GM06990 (cell line): ENCODE data around the gene PTPMT1.

Experiments
- DNase-seq: peaks from one replicate; pipeline ENCODE4 v3.0.0-alpha.2; 2011; ENCODE audit not compliant: insufficient read length; ENCODE audit errors: extremely low read depth
- H3K27me3 ChIP-seq: replicated peaks from 2 replicates; pipeline ENCODE4 v1.6.0; 2011; ENCODE audit warnings: low read length; ENCODE audit not compliant: control insufficient read depth, insufficient read depth
- H3K36me3 ChIP-seq: 2 replicates; pipeline ENCODE4 v1.5.1; 2011; ENCODE audit warnings: low read length; ENCODE audit not compliant: control insufficient read depth, insufficient read depth
- H3K4me3 ChIP-seq: replicated peaks from 2 replicates; pipeline ENCODE4 v1.5.1; 2011; ENCODE audit warnings: low read depth, mild to moderate bottlenecking, control low read depth, low read length
- CTCF ChIP-seq: IDR thresholded peaks from 2 replicates; pipeline ENCODE4 v1.5.1; 2011; ENCODE audit warnings: low read length, control low read depth, mild to moderate bottlenecking, inconsistent platforms; ENCODE audit not compliant: insufficient read depth, poor library complexity, severe bottlenecking

The PTPMT1 gene

GRCh38 chr11:47571895-47572294, 6.5 kb downstream of the PTPMT1 start:
- TF ChIP-seq CTCF = no peak
- DNase-seq = no peak
- Histone ChIP-seq H3K27me3 (no peaks in the 10 kb centered on the region), H3K36me3 (peaks cover 19% of the 10 kb centered on the region), H3K4me3 (no peak overlapping the region)

DNA sequence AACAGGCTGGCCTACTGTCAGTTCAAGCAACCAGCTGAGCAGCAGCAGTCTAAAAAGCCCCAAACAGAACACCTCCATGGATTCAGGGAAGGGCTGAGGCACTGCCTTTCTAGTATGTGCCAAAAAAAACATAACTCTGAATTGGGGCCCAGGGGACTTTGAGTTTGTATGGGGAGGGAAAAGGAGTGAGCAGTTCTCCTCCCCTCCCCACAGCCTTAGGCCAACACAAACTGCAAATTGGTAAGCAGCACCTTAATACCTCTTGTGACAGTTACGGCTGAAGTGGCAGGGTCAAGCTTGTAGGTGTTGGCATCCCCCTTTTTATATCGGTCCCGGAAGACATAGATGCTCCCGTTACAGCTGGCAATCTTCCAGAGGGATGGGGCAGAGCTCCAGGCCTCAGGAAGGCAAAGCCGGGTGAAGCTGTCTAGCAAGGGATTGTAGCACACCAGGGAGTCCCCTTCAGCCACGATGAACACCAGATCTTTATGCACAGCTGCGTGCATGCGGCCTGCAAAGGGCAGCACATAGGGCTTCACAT, 7.4 kb downstream of the PTPMT1 start:
- Histone ChIP-seq H3K4me3 (no peak overlapping the region), H3K27me3 (no peaks in the 10 kb centered on the region), H3K36me3 (peaks cover 19% of the 10 kb centered on the region)
- TF ChIP-seq CTCF = no peak
- no peak for DNase-seq

DNA sequence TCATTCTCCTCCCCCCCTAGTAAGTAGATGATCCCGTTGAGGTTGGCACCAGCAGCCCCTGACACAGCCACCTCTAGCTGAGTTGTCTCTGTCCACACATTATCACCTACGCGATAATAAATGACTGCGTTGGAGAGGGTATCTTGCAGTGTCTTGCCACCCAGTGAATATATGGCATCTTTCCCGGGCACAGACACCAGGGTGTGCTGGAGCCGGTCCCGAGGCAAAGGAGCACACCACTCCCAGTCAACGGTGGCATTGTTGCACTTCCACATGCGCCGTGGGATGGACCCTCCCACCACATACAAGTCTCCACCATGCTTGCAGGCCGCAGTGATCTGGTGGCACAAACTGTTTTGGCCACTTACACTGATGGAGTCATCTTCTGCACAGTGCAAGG, 7.9 kb downstream of the PTPMT1 start:
- TF ChIP-seq CTCF = no peak
- Histone ChIP-seq H3K36me3 (peaks cover 19% of the 10 kb centered on the region), H3K27me3 (no peaks in the 10 kb centered on the region), H3K4me3 (no peak overlapping the region)
- no peak for DNase-seq

- peak overlapping the region; percentile 75 for H3K4me3 ChIP-seq
- no peaks in the 10 kb centered on the region for H3K27me3 ChIP-seq
- H3K36me3 ChIP-seq = peaks cover 24% of the 10 kb centered on the region
- DNase-seq = no peak
- no peak for TF ChIP-seq CTCF
These were observed 12.2 kb downstream of the PTPMT1 start for GRCh38 chr11:47577460-47578041.

DNA sequence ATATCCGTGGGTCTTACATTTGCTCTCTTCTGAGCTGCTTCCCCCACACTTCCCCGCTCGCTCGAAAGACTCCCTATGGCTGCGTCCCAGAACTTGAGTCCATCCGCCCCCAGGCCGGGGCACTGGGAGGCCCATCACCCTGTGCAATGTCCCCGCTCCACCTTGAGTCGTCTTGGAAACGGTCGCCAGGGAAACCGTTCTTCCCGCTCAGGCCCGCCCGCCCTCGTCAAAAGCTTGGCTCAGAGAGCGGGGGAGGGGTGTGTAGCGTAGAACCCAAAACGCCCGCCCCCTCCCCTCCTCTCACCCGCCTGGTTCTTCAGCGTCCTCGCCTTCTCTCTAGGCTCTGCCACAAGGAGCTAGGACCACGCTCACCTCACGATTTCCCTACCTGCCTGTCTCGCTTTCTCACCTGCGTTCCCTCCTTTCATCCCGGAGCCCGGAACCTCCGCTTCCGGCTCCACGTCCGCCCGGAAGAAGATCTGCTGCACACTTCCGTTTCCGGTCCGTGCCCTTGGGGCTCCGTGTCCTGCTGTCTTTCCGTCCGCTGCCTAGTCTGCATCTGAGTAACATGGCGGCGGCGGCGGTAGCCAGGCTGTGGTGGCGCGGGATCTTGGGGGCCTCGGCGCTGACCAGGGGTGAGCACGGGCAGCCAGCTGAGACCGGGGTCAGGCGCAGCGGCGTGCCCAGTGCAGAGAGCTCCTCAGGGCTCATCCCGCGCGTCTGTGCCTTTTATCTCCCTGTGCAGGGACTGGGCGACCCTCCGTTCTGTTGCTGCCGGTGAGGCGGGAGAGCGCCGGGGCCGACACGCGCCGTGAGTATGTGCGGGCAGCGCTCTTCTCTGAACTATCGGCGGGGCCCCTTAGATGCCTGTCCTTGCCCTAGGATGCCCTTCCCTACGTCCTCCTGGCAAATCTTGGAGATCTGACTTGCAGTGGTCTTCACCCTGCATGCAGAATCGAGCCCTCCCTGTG, 13.4 kb downstream of the PTPMT1 start, which contains the start of the genes KBTBD4 and NDUFS3:
Gene KBTBD4, minus strand, starts transcription at position 447 of the 971 bp plus-strand sequence. Its CDS starts 19 bp downstream, at position 428.
Gene NDUFS3, plus strand, starts transcription at position 551 of the 971 bp plus-strand sequence. Its CDS starts 18 bp downstream, at position 569.
- H3K27me3 ChIP-seq = no peaks in the 10 kb centered on the region
- TF ChIP-seq CTCF = no peak
- peaks cover 24% of the 10 kb centered on the region for H3K36me3 ChIP-seq

More for the DNA sequence above, 13.4 kb downstream of the PTPMT1 start, which contains the start of the genes KBTBD4 and NDUFS3:
- peak within 1 kb of the TSS; percentile 75 for H3K4me3 ChIP-seq
- DNase-seq = peak; percentile 93
